GM21381 (cell line): Measurements from ENCODE around the gene ACSS3.

Experiments
- ATAC-seq: cut with Tn5 transposase; IDR thresholded peaks from one replicate; pipeline ENCODE4 v1.9.1; 2021; ENCODE audit warnings: mild to moderate bottlenecking, moderate library complexity; ENCODE audit not compliant: unreplicated experiment

Gene ACSS3

GRCh38 chr12:81288651-81289050, 210.8 kb downstream of the ACSS3 start:
- no peak for ATAC-seq

GRCh38 chr12:81294325-81295190, 216.7 kb downstream of the ACSS3 start:
- ATAC-seq = no peak

GRCh38 chr12:81295251-81295650, 217.4 kb downstream of the ACSS3 start:
- no peak for ATAC-seq

- ATAC-seq = no peak
Observed at GRCh38 chr12:81296556-81297305, 218.9 kb downstream of the ACSS3 start.

- ATAC-seq = no peak
Observed at GRCh38 chr12:81297601-81298000, 219.7 kb downstream of the ACSS3 start.

- ATAC-seq = no peak
Observed at GRCh38 chr12:81300454-81300853, 222.6 kb downstream of the ACSS3 start.

- no peak for ATAC-seq
Observed at GRCh38 chr12:81303935-81304334, 226.1 kb downstream of the ACSS3 start.
